Mammary epithelial cell (primary cell): Measurements from ENCODE around the gene PKD1.

ENCODE experiments used
- EZH2 ChIP-seq: IDR thresholded peaks from 2 replicates; pipeline ENCODE4 v1.6.1; 2012; ENCODE audit warnings: low read length, inconsistent platforms, borderline replicate concordance
- TF ChIP-seq, protein P1 (sequence below), 2 donors: IDR thresholded peaks in 1 of 2; conservative IDR thresholded peaks in 1 of 2; 2 replicates each; pipeline ENCODE4 v1.5.1; 2011 to 2012; ENCODE audit warnings: inconsistent platforms in 2 of 2, low read length in 2 of 2, mild to moderate bottlenecking in 2 of 2, control low read depth in 1 of 2, low read depth in 1 of 2; ENCODE audit not compliant: insufficient read depth in 1 of 2; ENCODE audit errors: extremely low read depth in 1 of 2

DNA sequence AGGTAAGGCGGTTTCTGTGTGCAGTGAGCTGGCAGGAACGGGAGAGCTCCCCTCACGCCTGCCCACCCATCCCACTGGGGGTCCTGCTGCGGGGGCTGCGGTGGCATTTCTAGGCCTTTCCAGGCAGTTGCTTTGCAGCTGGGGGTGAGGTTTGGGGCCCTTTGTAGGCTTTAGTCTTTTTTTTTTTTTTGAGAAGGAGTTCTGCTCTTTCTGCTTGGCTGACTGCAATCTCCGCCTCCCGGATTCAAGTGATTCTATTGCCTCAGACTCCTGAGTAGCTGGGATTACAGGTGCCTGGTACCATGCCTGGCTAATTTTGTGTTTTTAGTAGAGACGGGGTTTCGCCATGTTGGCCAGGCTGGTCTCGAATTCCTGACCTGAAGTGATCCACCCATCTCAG, 76.8 kb downstream of the PKD1 start:
- TF ChIP-seq, protein P1, sequence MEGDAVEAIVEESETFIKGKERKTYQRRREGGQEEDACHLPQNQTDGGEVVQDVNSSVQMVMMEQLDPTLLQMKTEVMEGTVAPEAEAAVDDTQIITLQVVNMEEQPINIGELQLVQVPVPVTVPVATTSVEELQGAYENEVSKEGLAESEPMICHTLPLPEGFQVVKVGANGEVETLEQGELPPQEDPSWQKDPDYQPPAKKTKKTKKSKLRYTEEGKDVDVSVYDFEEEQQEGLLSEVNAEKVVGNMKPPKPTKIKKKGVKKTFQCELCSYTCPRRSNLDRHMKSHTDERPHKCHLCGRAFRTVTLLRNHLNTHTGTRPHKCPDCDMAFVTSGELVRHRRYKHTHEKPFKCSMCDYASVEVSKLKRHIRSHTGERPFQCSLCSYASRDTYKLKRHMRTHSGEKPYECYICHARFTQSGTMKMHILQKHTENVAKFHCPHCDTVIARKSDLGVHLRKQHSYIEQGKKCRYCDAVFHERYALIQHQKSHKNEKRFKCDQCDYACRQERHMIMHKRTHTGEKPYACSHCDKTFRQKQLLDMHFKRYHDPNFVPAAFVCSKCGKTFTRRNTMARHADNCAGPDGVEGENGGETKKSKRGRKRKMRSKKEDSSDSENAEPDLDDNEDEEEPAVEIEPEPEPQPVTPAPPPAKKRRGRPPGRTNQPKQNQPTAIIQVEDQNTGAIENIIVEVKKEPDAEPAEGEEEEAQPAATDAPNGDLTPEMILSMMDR (conservative IDR thresholded peaks at IDR 0.05 in 1 of 2, IDR thresholded peaks at IDR 0.05 in 1 of 2; ENCODE audit: extremely low read depth in 1 of 2, insufficient read depth in 1 of 2, low read depth in 1 of 2, low read length in 2 of 2) = no peak
- no peak for TF ChIP-seq EZH2
